SU-DHL-6 (cell line): ENCODE data around the gene IFI6.
"Not testable (repeated sequence)": the region's sequence is repeated elsewhere in the genome, so short reads cannot be mapped to it uniquely, and the experiment has no call there.

Source experiments
- H2AFZ ChIP-seq: fragments of 200-600 bp; sonication (generic); 2 replicates; pipeline ENCODE4 v1.6.1; 2014; ENCODE audit warnings: low read depth, mild to moderate bottlenecking, moderate library complexity, mixed read lengths, antibody characterized with exemption, low read length; ENCODE audit not compliant: severe bottlenecking
- H3F3A ChIP-seq: fragments of 200-600 bp; shearing (Covaris generic); 2 replicates; pipeline ENCODE4 v1.6.0; 2016; ENCODE audit warnings: antibody characterized with exemption, mild to moderate bottlenecking; ENCODE audit not compliant: insufficient read depth
- H3K27ac ChIP-seq: fragments of 200-600 bp; sonication (generic); 2 replicates; pipeline ENCODE4 v1.5.1; 2016; ENCODE audit warnings: low read depth, mild to moderate bottlenecking, low read length, moderate library complexity, mixed read lengths
- H3K27me3 ChIP-seq: fragments of 200-600 bp; sonication (generic), shearing (Covaris generic); 2 replicates; pipeline ENCODE4 v1.6.0; 2014; ENCODE audit warnings: mild to moderate bottlenecking, low read length
- H3K36me3 ChIP-seq: fragments of 200-600 bp; sonication (generic); 2 replicates; pipeline ENCODE4 v1.6.1; 2014; ENCODE audit warnings: mild to moderate bottlenecking, low read length, mixed read lengths
- H3K4me2 ChIP-seq: fragments of 300-600, 200-600 bp; shearing (Covaris generic), sonication (generic); 2 replicates; pipeline ENCODE4 v1.6.0; 2014; ENCODE audit warnings: low read length, low read depth, mild to moderate bottlenecking; ENCODE audit not compliant: poor library complexity, severe bottlenecking
- H3K4me3 ChIP-seq: fragments of 200-600 bp; sonication (generic); 2 replicates; pipeline ENCODE4 v1.5.1; 2014; ENCODE audit warnings: antibody characterized with exemption, low read length, mild to moderate bottlenecking, mixed read lengths; ENCODE audit not compliant: insufficient read depth, poor library complexity, severe bottlenecking
- H3K79me2 ChIP-seq: fragments of 200-600 bp; sonication (generic); 2 replicates; pipeline ENCODE4 v1.6.1; 2014; ENCODE audit warnings: mild to moderate bottlenecking, low read length, moderate library complexity; ENCODE audit not compliant: insufficient read depth
- H3K9ac ChIP-seq: fragments of 200-600 bp; sonication (generic); 2 replicates; pipeline ENCODE4 v1.7.0; 2014; ENCODE audit warnings: mild to moderate bottlenecking, low read length
- H3K9me2 ChIP-seq: fragments of 200-600 bp; sonication (generic); replicated peaks from 2 replicates; pipeline ENCODE4 v1.6.1; 2014; ENCODE audit warnings: low read length; ENCODE audit not compliant: insufficient read depth
- H3K9me3 ChIP-seq: fragments of 200-600 bp; sonication (generic); 2 replicates; pipeline ENCODE4 v1.6.1; 2014; ENCODE audit warnings: low read length, mixed read lengths; ENCODE audit not compliant: insufficient read depth
- H4K20me1 ChIP-seq: fragments of 200-600 bp; sonication (generic); 2 replicates; pipeline ENCODE4 v1.6.1; 2014; ENCODE audit warnings: low read depth, mild to moderate bottlenecking, antibody characterized with exemption, low read length, moderate library complexity, mixed read lengths
- CTCF ChIP-seq: fragments of 200-600 bp; sonication (generic); IDR thresholded peaks from one replicate; pipeline ENCODE4 v1.5.1; 2017; ENCODE audit warnings: antibody characterized with exemption, mild to moderate bottlenecking, low read length, moderate library complexity; ENCODE audit not compliant: insufficient read depth, poor library complexity, severe bottlenecking
- EZH2phosphoT487 ChIP-seq: fragments of 200-600 bp; sonication (generic), shearing (Covaris generic); conservative IDR thresholded peaks from 2 replicates; pipeline ENCODE4 v1.6.1; 2018; ENCODE audit warnings: mild to moderate bottlenecking, antibody characterized with exemption, low read length, moderate library complexity, mixed read lengths

IFI6 gene

DNA sequence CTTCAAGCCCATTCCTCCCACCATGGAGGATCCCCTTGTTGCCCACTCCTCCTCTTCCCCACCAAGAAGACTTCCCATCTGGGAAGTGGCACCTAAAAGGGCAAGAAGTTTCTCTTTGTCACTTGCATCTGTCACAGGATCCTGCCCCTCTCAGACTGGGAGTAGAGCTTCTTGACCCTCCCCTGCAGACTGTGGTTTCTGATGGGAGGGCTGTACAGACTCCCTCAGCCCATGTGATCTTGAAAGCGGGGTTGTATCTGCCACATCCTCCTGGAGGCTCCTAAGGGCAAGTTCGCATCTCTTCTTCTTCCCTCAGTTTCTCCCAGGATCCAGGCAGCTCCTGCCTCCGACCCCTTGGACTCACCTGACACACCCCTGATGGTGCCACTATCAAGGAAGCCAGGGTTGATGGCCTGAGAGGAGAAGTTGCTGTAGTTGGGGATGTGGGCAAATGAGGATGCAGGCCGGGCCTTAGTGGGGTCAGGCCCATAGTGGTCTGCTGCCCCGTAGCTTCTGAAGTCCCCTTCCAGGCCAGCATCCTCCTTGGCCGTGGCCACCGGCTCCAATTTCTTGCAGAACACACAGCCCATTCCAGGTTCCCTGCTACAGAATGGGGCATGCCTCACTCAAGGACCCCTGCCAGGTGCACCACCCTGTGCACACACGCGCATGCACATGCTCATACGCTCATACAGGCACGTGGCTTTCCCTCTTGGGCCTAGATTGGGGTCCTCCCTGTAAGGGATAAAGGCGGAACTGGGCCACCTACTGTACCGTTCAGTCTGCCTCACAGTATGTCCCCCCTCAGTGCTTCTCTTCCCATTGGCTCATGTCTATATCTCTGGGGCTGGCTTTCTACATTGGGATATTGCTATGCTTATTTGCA, 48.4 kb downstream of the IFI6 start:
- no peak overlapping the region for H3K4me3 ChIP-seq
- H3K4me2 ChIP-seq = no peak overlapping the region
- no peaks in the 10 kb centered on the region for H3K36me3 ChIP-seq
- TF ChIP-seq EZH2phosphoT487 = no peak
- TF ChIP-seq CTCF = no peak
- no peaks in the 10 kb centered on the region for H3K27me3 ChIP-seq
- no peak overlapping the region for H3K9ac ChIP-seq
- no peak overlapping the region for H2AFZ ChIP-seq
- no peaks in the 10 kb centered on the region for H3K9me3 ChIP-seq
- no peaks in the 10 kb centered on the region for H3K79me2 ChIP-seq
- no peaks in the 10 kb centered on the region for H3F3A ChIP-seq
- no peaks in the 10 kb centered on the region for H3K9me2 ChIP-seq
- no peaks in the 10 kb centered on the region for H4K20me1 ChIP-seq
- H3K27ac ChIP-seq = no peak overlapping the region

GRCh38 chr1:27622828-27623227, 49.2 kb downstream of the IFI6 start:
- Histone ChIP-seq H3K27me3 (no peaks in the 10 kb centered on the region), H3K4me2 (no peak overlapping the region), H3K27ac (no peak overlapping the region), H3K79me2 (no peaks in the 10 kb centered on the region), H4K20me1 (no peaks in the 10 kb centered on the region), H3K4me3 (no peak overlapping the region), H3K9me3 (no peaks in the 10 kb centered on the region), H2AFZ (no peak overlapping the region), H3K9me2 (no peaks in the 10 kb centered on the region), H3F3A (no peaks in the 10 kb centered on the region), H3K36me3 (no peaks in the 10 kb centered on the region), H3K9ac (no peak overlapping the region)
- TF ChIP-seq EZH2phosphoT487 = no peak
- TF ChIP-seq CTCF = no peak

GRCh38 chr1:27621051-27621920, 50.7 kb downstream of the IFI6 start:
- no peaks in the 10 kb centered on the region for H3K27me3 ChIP-seq
- no peak overlapping the region for H2AFZ ChIP-seq
- no peaks in the 10 kb centered on the region for H3K9me2 ChIP-seq
- no peak overlapping the region for H3K27ac ChIP-seq
- no peaks in the 10 kb centered on the region for H3K79me2 ChIP-seq
- no peaks in the 10 kb centered on the region for H3K9me3 ChIP-seq
- no peaks in the 10 kb centered on the region for H3K36me3 ChIP-seq
- H3K4me3 ChIP-seq = no peak overlapping the region
- TF ChIP-seq CTCF (no peak), EZH2phosphoT487 (no peak)
- H3F3A ChIP-seq = no peaks in the 10 kb centered on the region
- H3K4me2 ChIP-seq = no peak overlapping the region
- H3K9ac ChIP-seq = no peak overlapping the region
- no peaks in the 10 kb centered on the region for H4K20me1 ChIP-seq

DNA sequence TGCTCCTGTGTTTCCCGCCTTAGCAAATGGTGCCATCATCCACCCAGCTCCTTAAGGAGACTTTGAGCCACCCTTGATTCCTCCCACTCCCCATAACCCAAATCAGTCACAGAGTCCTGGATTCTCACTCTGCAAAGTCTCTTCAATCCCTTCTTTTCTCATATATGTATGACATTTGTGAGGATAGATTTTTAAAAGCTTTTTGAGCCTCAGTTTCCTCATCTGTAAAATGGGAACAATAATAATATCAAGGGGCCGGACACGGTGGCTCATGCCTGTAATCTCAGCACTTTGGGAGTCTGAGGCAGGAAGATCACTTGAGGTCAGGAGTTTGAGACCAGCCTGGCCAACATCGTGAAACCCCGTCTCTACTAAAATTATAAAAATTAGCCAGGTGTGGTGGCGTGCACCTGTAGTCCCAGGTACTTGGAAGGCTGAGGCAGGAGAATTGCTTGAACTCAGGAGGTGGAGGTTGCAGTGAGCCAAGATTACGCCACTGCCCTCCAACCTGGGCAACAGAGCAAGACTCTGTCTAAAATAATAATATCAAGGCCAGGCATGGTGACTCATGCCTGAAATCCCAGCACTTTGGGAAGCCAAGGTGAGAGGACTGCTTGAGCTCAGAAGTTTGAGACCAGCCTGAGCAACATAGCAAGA, 52.1 kb downstream of the IFI6 start:
- not testable (repeated sequence) for H3F3A ChIP-seq, H3K27ac ChIP-seq, H3K9ac ChIP-seq, H3K4me2 ChIP-seq, H3K27me3 ChIP-seq, H3K79me2 ChIP-seq, H3K9me3 ChIP-seq, H4K20me1 ChIP-seq, H3K4me3 ChIP-seq, H3K9me2 ChIP-seq, H3K36me3 ChIP-seq, H2AFZ ChIP-seq
